H1 (cell line): ENCODE data around the gene SVIL. TPM values are rescaled to one million over a fixed set of nuclear protein-coding genes. Genes with fewer than 3 reads are reported as not detected.

Experiments used
- CTCF ChIA-PET: fragments of 300-600 bp; sonication (Branson Sonifier 250); formaldehyde crosslinking; loops from one replicate; lab custom pipeline; 2021; ENCODE audit not compliant: partially characterized antibody; lab: Charles Lee
- POLR2A ChIA-PET: fragments of 300-600 bp; sonication (Branson Sonifier 250); formaldehyde crosslinking; loops from one replicate; lab custom pipeline; 2021; ENCODE audit warnings: inconsistent platforms; ENCODE audit not compliant: partially characterized antibody; lab: Charles Lee
- DNase-seq, 2 experiments: peaks; one replicate each; pipeline versions ENCODE4 v3.0.0 to v3.0.0-alpha.2; 2010 to 2022; ENCODE audit warnings: low spot score in 2 of 2, low read depth in 1 of 2, mixed read lengths in 1 of 2
- FAIRE-seq: peaks from 2 replicates; lab custom pipeline; 2011; peaks lifted over from hg19 to GRCh38; lab: Jason Lieb, UNC
- H2AFZ ChIP-seq: 2 replicates; pipeline ENCODE4 v1.8.1; 2012; ENCODE audit warnings: low read length, inconsistent platforms
- H2AK5ac ChIP-seq: 2 replicates; pipeline ENCODE4 v1.6.1; 2013; ENCODE audit warnings: low read depth, low read length
- H2BK120ac ChIP-seq: replicated peaks from 2 replicates; pipeline ENCODE3; 2013; ENCODE audit warnings: low read depth, low read length, inconsistent platforms
- H2BK12ac ChIP-seq: 2 replicates; pipeline ENCODE4 v1.6.1; 2013; ENCODE audit warnings: low read depth, low read length
- H2BK15ac ChIP-seq: 2 replicates; pipeline ENCODE4 v1.6.1; 2013; ENCODE audit warnings: low read length
- H2BK20ac ChIP-seq: 2 replicates; pipeline ENCODE4 v1.6.1; 2013; ENCODE audit warnings: low read length
- H2BK5ac ChIP-seq: 2 replicates; pipeline ENCODE4 v1.6.1; 2013; ENCODE audit warnings: low read depth, low read length
- H3K14ac ChIP-seq: 2 replicates; pipeline ENCODE4 v1.6.1; 2013; ENCODE audit warnings: inconsistent platforms; ENCODE audit not compliant: insufficient read length
- H3K18ac ChIP-seq: 2 replicates; pipeline ENCODE4 v1.6.1; 2013; ENCODE audit warnings: low read length; ENCODE audit errors: extremely low read depth
- H3K23ac ChIP-seq: 2 replicates; pipeline ENCODE4 v1.6.1; 2013; ENCODE audit warnings: inconsistent platforms; ENCODE audit not compliant: insufficient read length
- H3K23me2 ChIP-seq: 2 replicates; pipeline ENCODE4 v1.6.1; 2013; ENCODE audit warnings: low read depth, low read length
- H3K27ac ChIP-seq: 2 replicates; pipeline ENCODE4 v1.6.1; 2011; ENCODE audit warnings: low read depth, low read length, inconsistent platforms
- H3K27me3 ChIP-seq, 4 experiments: replicated peaks in 1 of 4; 1 replicate in 1 of 4; 2 replicates in 3 of 4; pipeline versions ENCODE4 v1.6.1 to v1.8.1; 2011 to 2013; ENCODE audit warnings: low read length in 3 of 4, mild to moderate bottlenecking in 3 of 4, inconsistent platforms in 2 of 4, mixed read lengths in 2 of 4, moderate library complexity in 1 of 4; ENCODE audit not compliant: control insufficient read depth in 3 of 4, insufficient read depth in 3 of 4; ENCODE audit errors: extremely low read depth in 1 of 4
- H3K36me3 ChIP-seq, 4 experiments: 2 replicates each; pipeline versions ENCODE4 v1.6.1 to v1.8.1; 2011 to 2013; ENCODE audit warnings: mild to moderate bottlenecking in 4 of 4, low read length in 3 of 4, moderate library complexity in 2 of 4, control low read depth in 1 of 4, inconsistent platforms in 1 of 4; ENCODE audit not compliant: insufficient read depth in 4 of 4, control insufficient read depth in 2 of 4
- H3K4ac ChIP-seq: replicated peaks from 2 replicates; pipeline ENCODE3; 2013; ENCODE audit warnings: low read length, low read depth, mixed read lengths, inconsistent platforms; ENCODE audit not compliant: insufficient read length
- H3K4me1 ChIP-seq, 4 experiments: replicated peaks in 1 of 4; 1 replicate in 1 of 4; 2 replicates in 3 of 4; pipeline versions ENCODE4 v1.6.1 to v1.8.1; 2011 to 2013; ENCODE audit warnings: low read length in 3 of 4, inconsistent platforms in 2 of 4, mixed read lengths in 1 of 4; ENCODE audit not compliant: insufficient read depth in 4 of 4, control insufficient read depth in 3 of 4
- H3K4me2 ChIP-seq, 2 experiments: 2 replicates each; pipeline versions ENCODE4 v1.6.1 to v1.8.1; 2011 to 2013; ENCODE audit warnings: low read depth in 2 of 2, low read length in 2 of 2, control low read depth in 1 of 2, inconsistent platforms in 1 of 2, mild to moderate bottlenecking in 1 of 2; ENCODE audit not compliant: insufficient read depth in 1 of 2
- H3K4me3 ChIP-seq, 4 experiments: fragments of 200-600, 300-600 bp in 1 of 4; sonication (generic), shearing (Covaris generic), sonication (Bioruptor Twin) in 1 of 4; 2 replicates each; pipeline versions ENCODE4 v1.5.1 to v1.8.1; 2011 to 2016; ENCODE audit warnings: low read length in 4 of 4, low read depth in 3 of 4, control low read depth in 2 of 4, inconsistent platforms in 2 of 4, mild to moderate bottlenecking in 2 of 4, mixed read lengths in 1 of 4, moderate library complexity in 1 of 4; ENCODE audit not compliant: insufficient read depth in 2 of 4; ENCODE audit errors: extremely low read depth in 1 of 4
- H3K56ac ChIP-seq: replicated peaks from 2 replicates; pipeline ENCODE3; 2013; ENCODE audit warnings: low read depth, mild to moderate bottlenecking, mixed read lengths, low read length, inconsistent platforms; ENCODE audit not compliant: insufficient read length
- H3K79me1 ChIP-seq: 2 replicates; pipeline ENCODE4 v1.6.1; 2013; ENCODE audit warnings: low read depth, low read length, control low read depth
- H3K79me2 ChIP-seq, 2 experiments: 2 replicates each; pipeline versions ENCODE4 v1.6.1 to v1.8.1; 2012 to 2013; ENCODE audit warnings: low read length in 2 of 2, mild to moderate bottlenecking in 2 of 2, inconsistent platforms in 1 of 2; ENCODE audit not compliant: insufficient read depth in 2 of 2, control insufficient read depth in 1 of 2
- H3K9ac ChIP-seq, 4 experiments: replicated peaks in 1 of 4; 1 replicate in 1 of 4; 2 replicates in 3 of 4; pipeline versions ENCODE4 v1.6.1 to v1.8.1; 2011 to 2013; ENCODE audit warnings: low read depth in 3 of 4, low read length in 3 of 4, control low read depth in 2 of 4, mild to moderate bottlenecking in 2 of 4, moderate library complexity in 2 of 4, inconsistent platforms in 1 of 4; ENCODE audit errors: extremely low read depth in 1 of 4
- H3K9me3 ChIP-seq, 2 experiments: 2 replicates each; pipeline versions ENCODE4 v1.6.1 to v1.8.1; 2012 to 2013; ENCODE audit warnings: mild to moderate bottlenecking in 2 of 2, moderate library complexity in 2 of 2, control low read depth in 1 of 2, inconsistent platforms in 1 of 2, low read depth in 1 of 2, low read length in 1 of 2, mixed read lengths in 1 of 2; ENCODE audit not compliant: insufficient read depth in 2 of 2
- H4K20me1 ChIP-seq, 2 experiments: replicated peaks in 1 of 2; 2 replicates each; pipeline versions ENCODE3 to v1.8.1; 2011 to 2013; ENCODE audit warnings: inconsistent platforms in 2 of 2, low read length in 2 of 2, mild to moderate bottlenecking in 1 of 2; ENCODE audit not compliant: insufficient read depth in 2 of 2, control insufficient read depth in 1 of 2
- H4K5ac ChIP-seq: 2 replicates; pipeline ENCODE4 v1.6.1; 2013; ENCODE audit warnings: low read length, low read depth, mixed read lengths, inconsistent platforms; ENCODE audit not compliant: insufficient read length
- H4K8ac ChIP-seq: 2 replicates; pipeline ENCODE4 v1.8.0; 2013; ENCODE audit warnings: mild to moderate bottlenecking, moderate library complexity, low read length, inconsistent platforms; ENCODE audit not compliant: insufficient read depth; ENCODE audit errors: extremely low read depth
- H4K91ac ChIP-seq: replicated peaks from 2 replicates; pipeline ENCODE3; 2013; ENCODE audit warnings: low read length, mixed read lengths, inconsistent platforms; ENCODE audit not compliant: insufficient read length
- RBBP5 ChIP-seq: IDR thresholded peaks from 2 replicates; pipeline ENCODE4 v1.7.1; 2012; ENCODE audit warnings: low read depth, mild to moderate bottlenecking, inconsistent platforms, low read length, moderate library complexity, borderline replicate concordance
- TBP ChIP-seq: IDR thresholded peaks from 2 replicates; pipeline ENCODE4 v1.6.1; 2011; ENCODE audit warnings: low read depth, low read length, improper control_type of control experiment
- WGBS, 2 experiments: shearing (Covaris generic) in 1 of 2; methylation state at CpG; one replicate each; pipeline versions ENCODE4 v1.1.6 to v1.1.7; 2013 to 2015; ENCODE audit warnings: low lambda C conversion rate in 2 of 2, mixed read lengths in 2 of 2, inconsistent platforms in 1 of 2, low coverage in 1 of 2, missing lambda C conversion rate in 1 of 2; ENCODE audit not compliant: insufficient replicate concordance in 2 of 2, insufficient coverage in 1 of 2, insufficient read length in 1 of 2; ENCODE audit errors: extremely low coverage in 1 of 2, missing lambda C conversion rate in 1 of 2; 5-methylcytosine and 5-hydroxymethylcytosine counted together
- polyA plus RNA-seq, 7 experiments: library from polyadenylated mRNA; depleted of rRNA in 3 of 7; stranded (reverse) in 5 of 7; unstranded in 2 of 7; fragments of >200 nt in 5 of 7; fragments of 200-250 nt in 2 of 7; gene quantifications; 1 replicate in 5 of 7; 2 replicates in 1 of 7; 4 replicates in 1 of 7; pipeline versions ENCODE4 v1.2.1 to v1.2.3, GENCODE V29; 2011 to 2013; ENCODE audit warnings: missing spikeins in 2 of 7, mixed read lengths in 2 of 7
- total RNA-seq: library from RNA; stranded (reverse); fragmentation: NEBNext Ultra II Directional; extraction: Animal tissue kit (Norgen Biotek cat#: 25700); gene quantifications from 2 replicates; pipeline ENCODE4 v1.2.1, GENCODE V29; 2021

The SVIL gene
- total and polyA plus RNA-seq, 2 of the 8 experiments (the other 6 are each of a cell fraction or from before 2014, with no cell fraction given), result 4.7 to 15.4 TPM

GRCh38 chr10:29609696-29610095 is 25.1 kb downstream of the SVIL start:
- Histone ChIP-seq H3K9me3 (no peaks in the 10 kb centered on the region), H3K9ac (no peak overlapping the region), H4K20me1 (peaks cover 0 to 4% of the 10 kb centered on the region in 2 experiments), H2BK120ac (no peak overlapping the region), H3K4me1 (no peaks in the 10 kb centered on the region; a peak in 2 of 7 replicates), H2BK5ac (no peak overlapping the region), H2AK5ac (no peak overlapping the region), H3K14ac (no peak overlapping the region), H3K27ac (no peak overlapping the region), H3K4me3 (no peak overlapping the region), H2AFZ (no peak overlapping the region), H3K56ac (no peak overlapping the region), H3K4me2 (no peak overlapping the region), H4K8ac (no peak overlapping the region), H3K79me1 (no peaks in the 10 kb centered on the region; the same call in 1 of the 2 replicates), H3K23ac (no peak overlapping the region), H4K91ac (no peak overlapping the region), H3K36me3 (no peaks in the 10 kb centered on the region), H3K27me3 (no peaks in the 10 kb centered on the region), H3K4ac (no peak overlapping the region), H3K23me2 (no peaks in the 10 kb centered on the region), H3K18ac (no peak overlapping the region), H2BK12ac (no peak overlapping the region), H2BK15ac (no peak overlapping the region), H3K79me2 (no peaks in the 10 kb centered on the region; a peak in 1 of 4 replicates), H2BK20ac (no peak overlapping the region), H4K5ac (no peak overlapping the region)
- 93% methylated on average over 3 of the region's 3 CpGs; no CpG with 5 or more reads in 1 of the 2 experiments for WGBS, 2 experiments
- DNase-seq (no peak), FAIRE-seq (no peak)
- ChIA-PET POLR2A (interaction anchor here (0.7 to 1.4 kb wide), 2 partner anchors 10 kb away, joined by 3 to 4 read pairs; no protein-coding TSS in a partner anchor), CTCF (interaction anchor here (0.5 to 2.7 kb wide), 9 partner anchors 10 to 127 kb away, joined by 3 to 12 read pairs (median 4); no protein-coding TSS in a partner anchor)
- TF ChIP-seq TBP (no peak), RBBP5 (no peak)
